Measurements from ENCODE around the gene SARS2.

- TF ChIP-seq CTCF (conservative IDR thresholded peaks at IDR 0.05 in 1 of 2, IDR thresholded peaks at IDR 0.05 in 1 of 2; ENCODE audit: low read depth in 1 of 2, low read length in 2 of 2) (no peak), EZH2 (IDR thresholded peaks at IDR 0.05; ENCODE audit: low read length, missing control alignments) (no peak)
These were observed 21.7 kb downstream of the SARS2 start for GRCh38 chr19:38908911-38909310.
